Thyroid gland (tissue), 4 donors: ENCODE measurements around the gene CLIC5. TPM values are rescaled to one million over a fixed set of nuclear protein-coding genes. Genes with fewer than 3 reads are reported as not detected.
A peak's percentile ranks its signal among the peaks of the same experiment; 100 is the strongest.

Experiments
- DNase-seq, 2 donors: peaks; one replicate each; pipeline ENCODE4 v3.0.0-alpha.2; 2019
- H3K27ac ChIP-seq, 3 donors: fragments of 200-600 bp; sonication (generic); 1 replicate in 2 of 3; 2 replicates in 1 of 3; pipeline ENCODE4 v1.5.1; 2016 to 2019; ENCODE audit warnings: mild to moderate bottlenecking in 1 of 3, moderate library complexity in 1 of 3
- H3K27me3 ChIP-seq: fragments of 200-600 bp; sonication (generic); one replicate; pipeline ENCODE4 v1.5.1; 2019
- H3K36me3 ChIP-seq, 2 donors: fragments of 200-600 bp; sonication (generic); one replicate each; pipeline ENCODE4 v1.5.1; 2016 to 2019
- H3K4me1 ChIP-seq, 2 donors: fragments of 200-600 bp; sonication (generic); one replicate each; pipeline ENCODE4 v1.5.1; 2017 to 2019
- H3K4me3 ChIP-seq, 3 donors: fragments of 200-600 bp; sonication (generic); replicated peaks in 1 of 3; 1 replicate in 2 of 3; 2 replicates in 1 of 3; pipeline ENCODE4 v1.5.1; 2016; ENCODE audit warnings: mild to moderate bottlenecking in 1 of 3
- H3K9me3 ChIP-seq: fragments of 200-600 bp; sonication (generic); one replicate; pipeline ENCODE4 v1.5.1; 2017
- POLR2A ChIP-seq, 2 donors: fragments of 450-650 bp; IDR thresholded peaks; one replicate each; pipeline ENCODE4 v1.6.1; 2017; ENCODE audit warnings: antibody characterized with exemption in 2 of 2, mild to moderate bottlenecking in 2 of 2, moderate library complexity in 1 of 2
- WGBS, 2 donors: methylation state at CpG; one replicate each; pipeline ENCODE4 v1.1.5; 2017; 5-methylcytosine and 5-hydroxymethylcytosine counted together
- intact Hi-C: fragments of 100-400 bp; cut with DNase I; formaldehyde crosslinking; loops from one replicate; pipeline ENCODE4 v1.15.1; 2023
- total RNA-seq, 4 donors: library from RNA; depleted of rRNA; stranded (reverse); fragments of >200 nt; gene quantifications; one replicate each; pipeline ENCODE4 v1.2.3, GENCODE V29; 2016
- TF ChIP-seq, protein P1 (sequence below), 6 experiments: fragments of 200-600 bp in 3 of 6; fragments of 450-650 bp in 3 of 6; sonication (generic) in 3 of 6; IDR thresholded peaks; one replicate each; pipeline ENCODE4 v1.5.1; 2016 to 2019; ENCODE audit warnings: antibody characterized with exemption in 6 of 6, mild to moderate bottlenecking in 2 of 6, inconsistent platforms in 1 of 6, moderate library complexity in 1 of 6

Gene CLIC5
- total RNA-seq, 4 donors from 2014 or later, result 10.5 to 15.5 (median 11.7) TPM

DNA sequence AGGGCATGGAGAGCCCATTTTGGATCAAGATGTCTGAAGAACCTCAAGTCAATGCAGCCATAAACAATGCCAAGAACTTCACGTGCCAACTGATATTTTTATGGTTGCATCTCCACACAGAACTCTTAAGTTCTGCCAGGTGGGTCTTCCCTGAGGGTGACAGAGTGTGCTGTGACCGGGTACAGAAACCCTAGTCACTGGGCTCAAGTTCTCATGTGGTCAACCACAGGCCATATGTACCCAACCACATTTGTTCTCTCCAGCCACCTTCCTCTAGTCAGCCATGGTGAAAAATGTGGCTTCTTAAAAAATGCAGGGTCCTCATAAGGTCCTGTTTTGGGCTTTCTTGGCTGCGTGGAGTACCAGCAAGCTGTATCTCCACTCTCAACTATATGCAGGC lies 48.9 kb downstream of the CLIC5 start:
- TF ChIP-seq, protein P1, sequence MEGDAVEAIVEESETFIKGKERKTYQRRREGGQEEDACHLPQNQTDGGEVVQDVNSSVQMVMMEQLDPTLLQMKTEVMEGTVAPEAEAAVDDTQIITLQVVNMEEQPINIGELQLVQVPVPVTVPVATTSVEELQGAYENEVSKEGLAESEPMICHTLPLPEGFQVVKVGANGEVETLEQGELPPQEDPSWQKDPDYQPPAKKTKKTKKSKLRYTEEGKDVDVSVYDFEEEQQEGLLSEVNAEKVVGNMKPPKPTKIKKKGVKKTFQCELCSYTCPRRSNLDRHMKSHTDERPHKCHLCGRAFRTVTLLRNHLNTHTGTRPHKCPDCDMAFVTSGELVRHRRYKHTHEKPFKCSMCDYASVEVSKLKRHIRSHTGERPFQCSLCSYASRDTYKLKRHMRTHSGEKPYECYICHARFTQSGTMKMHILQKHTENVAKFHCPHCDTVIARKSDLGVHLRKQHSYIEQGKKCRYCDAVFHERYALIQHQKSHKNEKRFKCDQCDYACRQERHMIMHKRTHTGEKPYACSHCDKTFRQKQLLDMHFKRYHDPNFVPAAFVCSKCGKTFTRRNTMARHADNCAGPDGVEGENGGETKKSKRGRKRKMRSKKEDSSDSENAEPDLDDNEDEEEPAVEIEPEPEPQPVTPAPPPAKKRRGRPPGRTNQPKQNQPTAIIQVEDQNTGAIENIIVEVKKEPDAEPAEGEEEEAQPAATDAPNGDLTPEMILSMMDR (IDR thresholded peaks at IDR 0.05), result no peak
- TF ChIP-seq POLR2A (IDR thresholded peaks at IDR 0.05), result no peak
- Histone ChIP-seq H3K9me3 (no peaks in the 10 kb centered on the region), H3K36me3 (no peaks in the 10 kb centered on the region), H3K27ac (peak overlapping the region in 2 of 3 donors; percentile 26 to 73), H3K27me3 (no peaks in the 10 kb centered on the region), H3K4me1 (peaks cover 28 to 47% of the 10 kb centered on the region in 2 donors), H3K4me3 (no peak overlapping the region)
- 86 to 94% methylated on average over 3 of the region's 3 CpGs for WGBS, 2 donors
- no peak for DNase-seq
- intact Hi-C loops, result no loop called here

DNA sequence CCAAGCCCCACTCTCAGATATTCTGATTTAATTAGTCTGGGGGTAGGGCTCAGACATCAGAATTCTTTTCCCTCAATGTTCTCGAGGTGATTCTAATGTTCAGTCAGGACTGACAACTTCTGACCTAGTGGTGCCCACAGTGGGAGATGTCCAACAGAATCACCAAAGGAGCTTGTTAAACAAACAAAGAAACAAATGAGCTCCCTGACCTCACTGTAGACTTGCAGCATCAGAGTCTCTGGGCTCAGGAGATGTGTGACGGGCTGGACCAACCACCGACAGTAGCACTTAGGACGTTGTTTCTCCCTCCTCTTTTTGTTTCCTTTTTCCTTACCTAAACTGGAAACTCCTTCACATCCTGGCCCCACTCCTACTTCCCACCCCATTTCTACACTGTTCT lies 49.3 kb downstream of the CLIC5 start:
- Histone ChIP-seq H3K27me3 (no peaks in the 10 kb centered on the region), H3K27ac (peak overlapping the region in 2 of 3 donors; percentile 73 to 86), H3K9me3 (no peaks in the 10 kb centered on the region), H3K4me1 (peaks cover 29 to 50% of the 10 kb centered on the region in 2 donors), H3K4me3 (no peak overlapping the region), H3K36me3 (no peaks in the 10 kb centered on the region)
- DNase-seq, result no peak
- intact Hi-C loops, result no loop called here
- 82 to 89% methylated on average over 4 of the region's 4 CpGs for WGBS, 2 donors
- TF ChIP-seq POLR2A (IDR thresholded peaks at IDR 0.05), result no peak
- TF ChIP-seq, protein P1 (IDR thresholded peaks at IDR 0.05), result no peak

DNA sequence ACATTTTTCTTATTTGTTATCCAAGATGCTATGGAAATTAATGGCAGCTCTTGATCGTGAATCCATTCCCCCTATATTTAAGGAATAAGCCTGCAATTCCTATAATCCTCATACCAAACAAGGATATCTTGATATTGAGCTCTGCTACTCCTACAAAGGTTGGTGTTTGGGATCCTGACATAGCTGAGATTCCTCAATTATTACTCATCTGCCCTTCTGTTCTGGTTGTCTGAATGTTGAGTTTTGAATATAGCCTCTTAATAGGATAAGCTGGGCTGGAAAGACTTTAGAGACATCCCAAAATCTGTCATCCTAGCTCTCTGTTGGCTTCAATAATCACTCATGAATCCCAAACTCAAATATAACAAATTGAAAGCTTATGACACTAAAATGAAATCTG lies 49.9 kb downstream of the CLIC5 start:
- Histone ChIP-seq H3K27ac (peak overlapping the region in 2 of 3 donors; percentile 73 to 86), H3K27me3 (no peaks in the 10 kb centered on the region), H3K4me3 (no peak overlapping the region), H3K9me3 (no peaks in the 10 kb centered on the region), H3K36me3 (no peaks in the 10 kb centered on the region), H3K4me1 (peaks cover 34 to 55% of the 10 kb centered on the region in 2 donors)
- DNase-seq, result no peak
- TF ChIP-seq, protein P1 (IDR thresholded peaks at IDR 0.05), result no peak
- no peak for TF ChIP-seq POLR2A (IDR thresholded peaks at IDR 0.05)
- WGBS, 2 donors, result 98 to 100% methylated on average over 1 of the region's 1 CpG
- intact Hi-C loops, result no loop called here

DNA sequence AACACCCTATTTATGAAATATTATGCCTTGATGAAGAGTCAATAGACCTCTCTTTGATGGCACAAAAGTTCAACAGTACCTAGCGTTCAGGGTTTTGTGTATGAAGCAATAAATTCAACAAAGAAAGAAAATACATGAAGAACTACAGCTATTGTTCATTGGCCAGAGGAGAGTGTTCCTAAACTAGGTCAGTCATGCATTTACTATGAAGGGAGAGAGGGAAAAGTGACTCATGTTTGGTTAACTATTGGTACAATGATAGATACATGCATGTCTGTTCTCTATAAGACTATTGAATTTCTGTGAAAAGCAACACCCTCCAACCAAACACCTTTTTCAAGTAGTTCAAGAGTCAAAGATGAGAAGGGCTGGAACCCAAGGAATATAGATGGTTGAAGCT lies 50.7 kb downstream of the CLIC5 start:
- intact Hi-C loops, result no loop called here
- DNase-seq, result no peak
- Histone ChIP-seq H3K36me3 (no peaks in the 10 kb centered on the region), H3K4me1 (peaks cover 37 to 56% of the 10 kb centered on the region in 2 donors), H3K27ac (peak overlapping the region; percentile 28 to 86 (median 73)), H3K9me3 (no peaks in the 10 kb centered on the region), H3K4me3 (no peak overlapping the region), H3K27me3 (no peaks in the 10 kb centered on the region)
- TF ChIP-seq, protein P1 (IDR thresholded peaks at IDR 0.05), result no peak
- TF ChIP-seq POLR2A (IDR thresholded peaks at IDR 0.05), result no peak
- WGBS, 2 donors, result 62 to 63% methylated on average over 1 of the region's 1 CpG

DNA sequence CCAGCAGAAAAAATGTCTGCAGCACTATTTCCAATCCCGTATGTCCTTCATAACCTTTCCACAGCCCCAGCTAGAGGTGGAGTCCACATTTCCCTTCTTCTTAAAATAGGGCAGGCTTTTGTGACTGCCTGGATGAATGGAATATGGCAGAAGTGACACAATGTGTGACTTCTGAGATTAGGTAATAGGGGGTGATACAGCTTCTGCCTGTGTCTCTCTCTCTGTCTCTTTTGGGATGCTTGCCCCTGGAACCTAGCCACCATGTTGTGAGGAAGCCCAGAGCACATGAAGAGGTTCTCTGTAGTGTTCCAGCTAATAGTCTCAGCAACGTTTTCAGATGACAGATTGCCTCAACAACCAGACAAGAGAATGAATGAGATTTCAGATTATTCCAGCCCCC lies 51.4 kb downstream of the CLIC5 start:
- TF ChIP-seq, protein P1 (IDR thresholded peaks at IDR 0.05), result no peak
- TF ChIP-seq POLR2A (IDR thresholded peaks at IDR 0.05), result no peak
- DNase-seq, result no peak
- 54 to 71% methylated on average over 2 of the region's 2 CpGs for WGBS, 2 donors
- no peaks in the 10 kb centered on the region for H3K27me3 ChIP-seq
- H3K9me3 ChIP-seq, result no peaks in the 10 kb centered on the region
- H3K36me3 ChIP-seq, result no peaks in the 10 kb centered on the region
- peak overlapping the region; percentile 68 to 86 (median 73) for H3K27ac ChIP-seq
- H3K4me3 ChIP-seq, result no peak overlapping the region
- intact Hi-C loops, result no loop called here
- H3K4me1 ChIP-seq, result peaks cover 38 to 56% of the 10 kb centered on the region in 2 donors
